ENCODE results near the gene LGALS14.

The LGALS14 gene

DNA sequence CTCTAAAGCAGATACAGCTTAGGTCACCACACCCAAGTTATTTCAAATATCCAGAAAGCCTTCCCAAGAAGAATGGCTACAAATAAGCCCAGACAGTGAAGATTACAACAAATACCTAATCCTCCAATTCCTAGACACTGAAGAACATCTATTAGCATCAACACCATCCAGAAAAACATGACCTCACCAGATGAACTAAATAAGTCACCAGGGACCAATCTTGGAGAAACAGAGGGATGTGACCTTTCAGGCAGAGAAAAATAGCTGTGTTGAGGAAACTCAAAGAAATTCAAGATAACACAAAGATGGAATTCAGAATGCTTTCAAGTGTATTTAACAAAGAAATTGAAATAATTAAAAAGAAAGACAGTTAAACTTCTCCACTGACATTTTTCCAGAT lies 48.5 kb downstream of the LGALS14 start:
- in situ Hi-C loops (cut with MboI; ENCODE audit: low pct_unique_long_range_greater_than_20kb, low sequenced_read_pairs, unreplicated experiment) = no loop called here
- TF ChIP-seq, protein P1, sequence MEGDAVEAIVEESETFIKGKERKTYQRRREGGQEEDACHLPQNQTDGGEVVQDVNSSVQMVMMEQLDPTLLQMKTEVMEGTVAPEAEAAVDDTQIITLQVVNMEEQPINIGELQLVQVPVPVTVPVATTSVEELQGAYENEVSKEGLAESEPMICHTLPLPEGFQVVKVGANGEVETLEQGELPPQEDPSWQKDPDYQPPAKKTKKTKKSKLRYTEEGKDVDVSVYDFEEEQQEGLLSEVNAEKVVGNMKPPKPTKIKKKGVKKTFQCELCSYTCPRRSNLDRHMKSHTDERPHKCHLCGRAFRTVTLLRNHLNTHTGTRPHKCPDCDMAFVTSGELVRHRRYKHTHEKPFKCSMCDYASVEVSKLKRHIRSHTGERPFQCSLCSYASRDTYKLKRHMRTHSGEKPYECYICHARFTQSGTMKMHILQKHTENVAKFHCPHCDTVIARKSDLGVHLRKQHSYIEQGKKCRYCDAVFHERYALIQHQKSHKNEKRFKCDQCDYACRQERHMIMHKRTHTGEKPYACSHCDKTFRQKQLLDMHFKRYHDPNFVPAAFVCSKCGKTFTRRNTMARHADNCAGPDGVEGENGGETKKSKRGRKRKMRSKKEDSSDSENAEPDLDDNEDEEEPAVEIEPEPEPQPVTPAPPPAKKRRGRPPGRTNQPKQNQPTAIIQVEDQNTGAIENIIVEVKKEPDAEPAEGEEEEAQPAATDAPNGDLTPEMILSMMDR (IDR thresholded peaks at IDR 0.05; ENCODE audit: extremely low read depth, insufficient read depth, missing control alignments) = no peak
- no peak for DNase-seq (ENCODE audit: low spot score)

DNA sequence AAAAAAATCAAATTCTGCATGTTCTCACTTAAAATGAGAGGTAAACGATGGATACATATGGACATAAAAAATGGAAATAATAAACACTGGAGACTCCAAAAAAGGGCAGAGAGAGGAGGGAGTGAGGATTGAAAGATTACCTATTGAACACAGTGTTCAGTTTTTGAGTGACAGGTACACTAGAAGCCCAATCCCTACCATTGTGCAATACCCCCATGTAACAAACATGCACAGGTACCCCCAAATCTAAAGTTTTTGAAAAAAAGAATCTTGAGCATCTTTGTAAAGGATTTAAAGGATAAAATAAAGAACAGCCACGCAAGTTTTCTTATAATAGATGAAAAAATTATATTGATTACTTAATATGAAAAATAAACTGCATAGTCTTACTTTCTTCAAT lies 50.3 kb downstream of the LGALS14 start:
- TF ChIP-seq, protein P1 (IDR thresholded peaks at IDR 0.05; ENCODE audit: extremely low read depth, insufficient read depth, missing control alignments) = no peak
- in situ Hi-C loops (cut with MboI; ENCODE audit: low pct_unique_long_range_greater_than_20kb, low sequenced_read_pairs, unreplicated experiment) = no loop called here
- DNase-seq (ENCODE audit: low spot score) = no peak

DNA sequence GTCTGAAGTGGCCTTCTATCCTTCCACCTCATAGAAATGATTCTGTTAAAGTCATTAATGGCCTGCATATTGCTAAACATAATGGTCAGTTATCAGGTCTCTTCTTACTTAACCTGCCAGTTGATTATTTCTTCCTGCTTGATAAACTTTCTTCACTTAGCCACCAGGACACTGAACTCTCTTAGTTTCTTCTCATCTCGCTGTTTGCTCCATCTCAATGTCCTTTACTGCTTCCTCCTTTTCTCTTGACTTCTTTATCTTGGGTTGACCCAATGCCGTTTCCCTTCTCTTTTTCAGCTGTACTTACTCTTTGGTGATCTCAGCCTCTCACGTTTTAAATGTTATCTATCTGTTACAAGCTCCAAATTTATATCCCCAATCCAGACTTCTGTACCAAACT lies 50.7 kb downstream of the LGALS14 start:
- DNase-seq (ENCODE audit: low spot score) = no peak
- in situ Hi-C loops (cut with MboI; ENCODE audit: low pct_unique_long_range_greater_than_20kb, low sequenced_read_pairs, unreplicated experiment) = no loop called here
- TF ChIP-seq, protein P1 (IDR thresholded peaks at IDR 0.05; ENCODE audit: extremely low read depth, insufficient read depth, missing control alignments) = no peak
